ENCODE data around the gene IGF2. TPM values are rescaled to one million over a fixed set of nuclear protein-coding genes. Genes with fewer than 3 reads are reported as not detected.
A peak's percentile ranks its signal among the peaks of the same experiment; 100 is the strongest.

The IGF2 gene
- total and polyA plus RNA-seq, 3 donors from 2014 or later: 52.3 to 104 (median 69.8) TPM

DNA sequence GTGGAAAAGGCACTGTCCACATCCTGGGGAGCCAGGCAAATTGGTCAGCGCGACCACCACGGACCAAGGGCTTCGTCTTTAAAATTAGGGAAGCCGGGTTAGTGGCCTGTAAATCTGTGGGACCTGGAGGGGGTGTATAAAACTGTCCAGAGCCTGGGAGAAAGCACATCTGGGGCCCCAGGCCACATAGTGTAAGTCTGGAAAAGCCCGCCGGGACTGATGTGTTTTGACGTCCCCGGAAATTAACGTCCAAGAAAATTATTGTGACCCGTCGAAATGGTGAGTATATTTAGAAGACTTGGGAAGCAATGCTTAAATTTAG lies 4.2 kb upstream of the IGF2 start:
- Histone ChIP-seq H3K4me3 (peak overlapping the region in 1 of 2 donors; percentile 27), H3K36me3 (ENCODE audit: low read depth, missing control alignments) (no peaks in the 10 kb centered on the region), H3K27me3 (no peaks in the 10 kb centered on the region), H3K9me3 (no peaks in the 10 kb centered on the region), H3K27ac (no peak overlapping the region), H3K4me1 (peaks cover 6% of the 10 kb centered on the region)
- intact Hi-C loops (cut with DNase I; ENCODE audit: low total_unique reads): no loop called here
- WGBS, 2 donors: 16 to 20% methylated on average over 12 of the region's 12 CpGs
- TF ChIP-seq CTCF (IDR thresholded peaks at IDR 0.05): no peak
- no peak for TF ChIP-seq POLR2A (IDR thresholded peaks at IDR 0.05)
- DNase-seq: no peak

GRCh38 chr11:2142762-2143202 lies 3.6 kb upstream of the IGF2 start:
- WGBS, 2 donors: 25 to 34% methylated on average over 5 to 6 of the region's 6 CpGs
- Histone ChIP-seq H3K4me3 (no peak overlapping the region), H3K27me3 (no peaks in the 10 kb centered on the region), H3K4me1 (peaks cover 6% of the 10 kb centered on the region), H3K9me3 (no peaks in the 10 kb centered on the region), H3K27ac (no peak overlapping the region), H3K36me3 (ENCODE audit: low read depth, missing control alignments) (no peaks in the 10 kb centered on the region)
- no peak for DNase-seq
- intact Hi-C loops (cut with DNase I; ENCODE audit: low total_unique reads): no loop called here
- no peak for TF ChIP-seq POLR2A (IDR thresholded peaks at IDR 0.05)
- no peak for TF ChIP-seq CTCF (IDR thresholded peaks at IDR 0.05)

- no peak overlapping the region for H3K4me3 ChIP-seq
- H3K27ac ChIP-seq: no peak overlapping the region
- intact Hi-C loops (cut with DNase I; ENCODE audit: low total_unique reads): no loop called here
- H3K4me1 ChIP-seq: peaks cover 10% of the 10 kb centered on the region
- no peaks in the 10 kb centered on the region for H3K9me3 ChIP-seq
- no peaks in the 10 kb centered on the region for H3K36me3 ChIP-seq (ENCODE audit: low read depth, missing control alignments)
- no peak for DNase-seq
- 41 to 49% methylated on average over 5 of the region's 5 CpGs for WGBS, 2 donors
- TF ChIP-seq CTCF (IDR thresholded peaks at IDR 0.05): no peak
- TF ChIP-seq POLR2A (IDR thresholded peaks at IDR 0.05): no peak
- no peaks in the 10 kb centered on the region for H3K27me3 ChIP-seq
Measured at GRCh38 chr11:2142300-2142759, 3.1 kb upstream of the IGF2 start.

DNA sequence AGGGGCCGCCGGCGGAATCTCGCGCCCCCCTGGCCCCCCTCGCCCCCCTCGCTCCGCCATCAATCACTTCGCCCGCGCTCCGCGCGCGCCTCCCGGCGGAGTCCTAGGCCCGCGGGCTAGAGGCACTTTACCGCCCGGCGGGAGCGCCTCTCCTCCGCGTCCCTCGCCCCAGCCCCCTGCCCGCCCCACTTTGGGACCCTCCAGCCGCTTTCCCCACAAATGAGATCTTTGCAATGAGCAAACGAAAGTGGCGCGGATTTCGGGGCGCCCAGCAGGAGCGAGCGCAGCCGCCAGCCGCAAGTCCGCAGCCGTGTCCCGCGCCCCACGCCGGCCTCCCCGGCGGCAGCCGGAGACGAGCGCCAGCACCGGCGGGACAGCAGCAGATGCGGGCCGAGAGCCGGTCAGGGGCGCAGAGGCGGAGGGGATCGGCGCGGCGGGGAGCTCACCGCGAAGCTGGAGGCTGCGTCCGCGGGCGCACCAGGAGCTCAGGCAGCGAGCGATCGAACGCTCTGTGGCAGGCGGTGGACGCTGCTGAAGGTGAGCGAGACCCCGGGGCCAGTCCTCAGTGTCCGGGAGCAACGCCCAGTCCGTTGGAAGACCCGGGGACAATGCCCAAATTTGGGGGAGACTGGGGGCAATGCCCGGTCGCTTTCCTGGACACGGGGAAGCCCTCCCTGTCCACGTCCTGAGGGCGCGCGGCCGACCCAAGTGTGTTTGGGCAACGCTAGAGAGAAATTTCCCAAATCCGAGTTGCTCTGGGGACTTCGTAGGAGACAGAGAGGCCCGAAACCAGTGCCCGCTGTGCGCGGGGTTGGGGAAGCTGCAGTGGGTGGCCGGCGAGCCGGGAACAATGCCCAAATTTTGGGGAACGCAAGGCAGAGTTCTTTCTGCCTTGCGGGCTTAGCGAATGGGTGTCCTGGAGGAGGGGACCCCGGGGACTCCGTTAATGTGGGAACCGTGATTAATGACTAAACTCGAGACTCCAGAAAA lies 1.5 kb upstream of the IGF2 start:
- H3K27me3 ChIP-seq: no peaks in the 10 kb centered on the region
- no peak for DNase-seq
- 14 to 29% methylated on average over 19 to 92 of the region's 102 CpGs for whole genome bisulfite sequencing, 2 donors
- H3K4me1 ChIP-seq: peaks cover 11% of the 10 kb centered on the region
- no peaks in the 10 kb centered on the region for H3K9me3 ChIP-seq
- intact Hi-C loops (cut with DNase I; ENCODE audit: low total_unique reads): no loop called here
- no peak overlapping the region for H3K4me3 ChIP-seq
- H3K36me3 ChIP-seq (ENCODE audit: low read depth, missing control alignments): no peaks in the 10 kb centered on the region
- TF ChIP-seq CTCF (IDR thresholded peaks at IDR 0.05): no peak
- no peak for TF ChIP-seq POLR2A (IDR thresholded peaks at IDR 0.05)
- no peak overlapping the region for H3K27ac ChIP-seq

Measured in testis (tissue), 3 donors.